AG10803 (cell line): ENCODE data around the gene SBF1.

Source experiments
- DNase-seq: peaks from one replicate; pipeline ENCODE4 v3.0.0; 2010; ENCODE audit warnings: low read depth
- H3K4me3 ChIP-seq: 2 replicates; pipeline ENCODE4 v1.5.1; 2011; ENCODE audit warnings: mild to moderate bottlenecking, low read length, control low read depth
- CTCF ChIP-seq: conservative IDR thresholded peaks from 2 replicates; pipeline ENCODE4 v1.5.1; 2011; ENCODE audit warnings: mild to moderate bottlenecking, low read length, control low read depth, inconsistent platforms

SBF1 gene

GRCh38 chr22:50474710-50475651, at the start of gene SBF1:
SBF1 (minus strand) TSS chr22:50475035; CDS start chr22:50474840, 195 bp downstream.
- H3K4me3 ChIP-seq: peak within 1 kb of the TSS; percentile 71
- DNase-seq: peak; percentile 85
- no peak for TF ChIP-seq CTCF

GRCh38 chr22:50523806-50524675, 49.2 kb upstream of the SBF1 start:
- DNase-seq: no peak
- peak overlapping the region; percentile 75 for H3K4me3 ChIP-seq
- no peak for TF ChIP-seq CTCF

GRCh38 chr22:50523458-50523805, 48.6 kb upstream of the SBF1 start:
- no peak overlapping the region for H3K4me3 ChIP-seq
- no peak for DNase-seq
- TF ChIP-seq CTCF: no peak

- no peak overlapping the region for H3K4me3 ChIP-seq
- DNase-seq: no peak
- TF ChIP-seq CTCF: no peak
These were observed 48.1 kb upstream of the SBF1 start for GRCh38 chr22:50522806-50523438.

- TF ChIP-seq CTCF: no peak
- no peak overlapping the region for H3K4me3 ChIP-seq
- no peak for DNase-seq
These were observed 47.5 kb upstream of the SBF1 start for GRCh38 chr22:50522208-50522805.

GRCh38 chr22:50521710-50522109, 46.9 kb upstream of the SBF1 start:
- no peak for DNase-seq
- H3K4me3 ChIP-seq: no peak overlapping the region
- TF ChIP-seq CTCF: no peak
